Smooth muscle cell (in vitro differentiated cells): ENCODE data around the gene HAGHL. TPM values are rescaled to one million over a fixed set of nuclear protein-coding genes. Genes with fewer than 3 reads are reported as not detected.

Experiments
- DNase-seq: peaks from one replicate; lab custom pipeline; 2025; ENCODE audit not compliant: unreplicated experiment; lab: John Stamatoyannopoulos, UW
- H2AFZ ChIP-seq: fragments of 200-600 bp; sonication (generic); 2 replicates; pipeline ENCODE4 v1.6.0; 2016; ENCODE audit warnings: antibody characterized with exemption, low read depth, mild to moderate bottlenecking
- H3F3A ChIP-seq: fragments of 200-600 bp; sonication (generic); 2 replicates; pipeline ENCODE4 v1.6.0; 2017; ENCODE audit warnings: antibody characterized with exemption, low read depth
- H3K27ac ChIP-seq: fragments of 200-600 bp; sonication (generic); 2 replicates; pipeline ENCODE4 v1.5.1; 2016; ENCODE audit warnings: low read depth, mild to moderate bottlenecking
- H3K27me3 ChIP-seq: fragments of 200-600 bp; sonication (generic); 2 replicates; pipeline ENCODE4 v1.6.1; 2016; ENCODE audit warnings: low read depth, mild to moderate bottlenecking
- H3K36me3 ChIP-seq: fragments of 200-600 bp; sonication (generic); 2 replicates; pipeline ENCODE4 v1.5.1; 2016; ENCODE audit warnings: low read depth
- H3K4me1 ChIP-seq: fragments of 200-600 bp; sonication (generic); 2 replicates; pipeline ENCODE4 v1.5.1; 2016; ENCODE audit warnings: low read depth
- H3K4me2 ChIP-seq: fragments of 200-600 bp; sonication (generic); 2 replicates; pipeline ENCODE4 v1.6.0; 2016; ENCODE audit warnings: mild to moderate bottlenecking
- H3K4me3 ChIP-seq: fragments of 200-600 bp; sonication (generic); 2 replicates; pipeline ENCODE4 v1.5.1; 2016; ENCODE audit warnings: mild to moderate bottlenecking
- H3K79me2 ChIP-seq: fragments of 200-600 bp; sonication (generic); 2 replicates; pipeline ENCODE4 v1.6.0; 2016; ENCODE audit warnings: low read depth, mild to moderate bottlenecking
- H3K9ac ChIP-seq: fragments of 200-600 bp; sonication (generic); 2 replicates; pipeline ENCODE4 v1.6.0; 2016; ENCODE audit warnings: low read depth
- H3K9me3 ChIP-seq: fragments of 200-600 bp; sonication (generic); replicated peaks from 2 replicates; pipeline ENCODE4 v1.5.1; 2016; ENCODE audit warnings: low read depth
- H4K20me1 ChIP-seq: fragments of 200-600 bp; sonication (generic); 2 replicates; pipeline ENCODE4 v1.6.0; 2016; ENCODE audit warnings: low read depth
- CTCF ChIP-seq: fragments of 200-600 bp; sonication (generic); IDR thresholded peaks from 2 replicates; pipeline ENCODE4 v1.5.1; 2017; ENCODE audit warnings: borderline replicate concordance, mild to moderate bottlenecking, antibody characterized with exemption; ENCODE audit not compliant: insufficient read depth, poor library complexity, severe bottlenecking
- whole genome bisulfite sequencing: methylation state at CpG from one replicate; pipeline ENCODE4 v1.1.7; 2016; ENCODE audit warnings: low lambda C conversion rate; 5-methylcytosine and 5-hydroxymethylcytosine counted together
- polyA plus RNA-seq: library from polyadenylated mRNA; unstranded; fragments of >200 nt; fragmentation: Nextera tagmentation; extraction: Ambion mirVana; gene quantifications from 2 replicates; pipeline ENCODE4 v1.2.1, GENCODE V29; 2016
- total RNA-seq: library from RNA; depleted of rRNA; stranded (reverse); fragments of >200 nt; gene quantifications from 2 replicates; pipeline ENCODE4 v1.2.3, GENCODE V29; 2014

HAGHL gene
- total and polyA plus RNA-seq, 2 experiments from 2014 or later, result 3.2 to 23.1 TPM

DNA sequence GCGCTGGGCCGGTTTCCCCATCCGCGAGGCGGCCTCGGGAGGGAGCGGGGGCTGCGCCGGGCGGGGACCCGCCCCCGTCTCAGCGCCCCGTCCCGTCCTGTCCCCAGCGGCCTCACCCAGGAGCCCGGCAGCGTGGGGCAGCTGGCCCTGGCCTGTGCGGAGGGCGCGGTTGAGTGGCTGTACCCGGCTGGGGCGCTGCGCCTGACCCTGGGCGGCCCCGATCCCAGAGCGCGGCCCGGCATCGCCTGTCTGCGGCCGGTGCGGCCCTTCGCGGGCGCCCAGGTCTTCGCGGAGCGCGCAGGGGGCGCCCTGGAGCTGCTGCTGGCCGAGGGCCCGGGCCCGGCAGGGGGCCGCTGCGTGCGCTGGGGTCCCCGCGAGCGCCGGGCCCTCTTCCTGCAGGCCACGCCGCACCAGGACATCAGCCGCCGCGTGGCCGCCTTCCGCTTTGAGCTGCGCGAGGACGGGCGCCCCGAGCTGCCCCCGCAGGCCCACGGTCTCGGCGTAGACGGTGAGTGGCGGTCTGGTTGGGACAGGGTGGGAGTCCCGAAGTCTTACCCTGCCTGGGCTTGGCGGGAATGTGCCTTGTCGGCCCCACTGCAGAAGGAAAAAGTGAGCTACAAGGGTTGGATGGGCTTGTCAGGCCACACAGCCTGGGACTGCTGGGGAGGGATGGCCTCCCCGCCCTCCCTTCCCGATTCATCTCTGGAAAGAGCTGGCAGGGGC lies 11.3 kb upstream of the HAGHL start:
- H3K36me3 ChIP-seq, result no peaks in the 10 kb centered on the region
- no peak overlapping the region for H3K27ac ChIP-seq
- 8% methylated on average over 59 of the region's 74 CpGs for WGBS
- no peaks in the 10 kb centered on the region for H3K27me3 ChIP-seq
- H3F3A ChIP-seq, result no peaks in the 10 kb centered on the region
- H3K4me1 ChIP-seq, result peaks cover 15% of the 10 kb centered on the region
- H3K79me2 ChIP-seq, result no peaks in the 10 kb centered on the region
- no peak overlapping the region for H3K9ac ChIP-seq
- no peak for DNase-seq
- H2AFZ ChIP-seq, result no peak overlapping the region
- peak overlapping the region; percentile 99 for H3K4me2 ChIP-seq
- TF ChIP-seq CTCF, result peak; percentile 15
- H3K4me3 ChIP-seq, result peak overlapping the region; percentile 61
- no peaks in the 10 kb centered on the region for H3K9me3 ChIP-seq
- peaks cover 8% of the 10 kb centered on the region for H4K20me1 ChIP-seq

DNA sequence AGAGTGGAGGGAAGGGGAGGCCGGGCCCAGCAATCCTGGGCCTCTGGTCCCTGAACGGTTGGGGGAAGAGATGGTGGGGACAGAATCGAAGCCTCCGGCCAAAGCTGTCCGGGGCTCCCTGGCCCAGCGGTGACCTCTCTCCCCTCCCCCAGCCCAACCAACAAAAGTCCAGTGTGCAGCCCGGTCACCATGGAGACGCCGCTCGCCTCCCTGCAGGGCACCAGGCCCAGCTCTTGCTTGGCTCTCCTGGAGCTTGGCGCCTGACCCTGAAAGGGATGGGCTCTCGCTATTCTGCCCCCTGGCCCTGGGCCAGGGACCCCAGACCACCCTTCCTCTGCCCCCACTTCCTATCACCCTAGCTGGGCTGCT lies 10.7 kb upstream of the HAGHL start:
- Histone ChIP-seq H3K79me2 (no peaks in the 10 kb centered on the region), H3K4me3 (peak overlapping the region; percentile 61), H4K20me1 (peaks cover 8% of the 10 kb centered on the region), H2AFZ (no peak overlapping the region), H3F3A (no peaks in the 10 kb centered on the region), H3K27me3 (no peaks in the 10 kb centered on the region), H3K36me3 (no peaks in the 10 kb centered on the region), H3K9me3 (no peaks in the 10 kb centered on the region), H3K27ac (no peak overlapping the region), H3K4me1 (peaks cover 15% of the 10 kb centered on the region), H3K4me2 (peak overlapping the region; percentile 99), H3K9ac (no peak overlapping the region)
- DNase-seq, result no peak
- WGBS, result 51% methylated on average over 11 of the region's 12 CpGs
- TF ChIP-seq CTCF, result no peak

DNA sequence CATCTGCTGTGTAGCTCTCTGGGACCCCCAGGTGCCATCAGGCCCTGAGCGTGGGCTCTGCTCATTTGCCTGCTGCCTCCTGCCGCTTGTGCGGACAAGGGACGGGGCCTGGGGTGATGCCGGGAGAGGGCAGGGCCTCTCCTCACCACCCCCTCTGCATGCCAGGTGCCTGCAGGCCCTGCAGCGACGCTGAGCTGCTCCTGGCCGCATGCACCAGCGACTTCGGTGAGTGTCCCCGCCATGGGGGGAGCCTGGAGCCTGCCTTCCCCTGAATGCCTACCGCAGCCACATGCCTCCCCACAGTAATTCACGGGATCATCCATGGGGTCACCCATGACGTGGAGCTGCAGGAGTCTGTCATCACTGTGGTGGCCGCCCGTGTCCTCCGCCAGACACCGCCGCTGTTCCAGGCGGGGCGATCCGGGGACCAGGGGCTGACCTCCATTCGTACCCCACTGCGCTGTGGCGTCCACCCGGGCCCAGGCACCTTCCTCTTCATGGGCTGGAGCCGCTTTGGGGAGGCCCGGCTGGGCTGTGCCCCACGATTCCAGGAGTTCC lies 10.1 kb upstream of the HAGHL start:
- TF ChIP-seq CTCF, result no peak
- Histone ChIP-seq H3K36me3 (no peaks in the 10 kb centered on the region), H3K9me3 (no peaks in the 10 kb centered on the region), H3K27ac (no peak overlapping the region), H3K4me3 (no peak overlapping the region), H4K20me1 (peaks cover 13% of the 10 kb centered on the region), H3F3A (no peaks in the 10 kb centered on the region), H3K4me2 (no peak overlapping the region), H3K4me1 (peaks cover 15% of the 10 kb centered on the region), H3K79me2 (no peaks in the 10 kb centered on the region), H3K27me3 (no peaks in the 10 kb centered on the region), H3K9ac (no peak overlapping the region), H2AFZ (no peak overlapping the region)
- no peak for DNase-seq
- 96% methylated on average over 26 of the region's 29 CpGs for WGBS
